Activated CD4-positive, alpha-beta T cell treated with anti-CD3 and anti-CD28 coated beads, Interleukin-2, amount 10 ng/mL, durations not matched to agents 7 days and 5 days (primary cell): Measurements from ENCODE around the gene C11orf86. TPM values are rescaled to one million over a fixed set of nuclear protein-coding genes. Genes with fewer than 3 reads are reported as not detected.

Experiments
- CTCF ChIA-PET: fragments of 350-600 bp; sonication (Branson Sonifier 250); formaldehyde crosslinking; loops from one replicate; lab custom pipeline; 2021; ENCODE audit warnings: antibody characterized with exemption; lab: Charles Lee
- POLR2A ChIA-PET: fragments of 350-600 bp; sonication (Branson Sonifier 250); formaldehyde crosslinking; loops from one replicate; lab custom pipeline; 2021; ENCODE audit warnings: antibody characterized with exemption; lab: Charles Lee
- DNase-seq: peaks from one replicate; pipeline ENCODE4 v3.0.0-alpha.2; 2020
- H3K27ac Mint-ChIP-seq: one replicate; pipeline ENCODE4 v1.8.0; 2021; ENCODE audit warnings: mild to moderate bottlenecking, moderate library complexity, mixed read lengths
- H3K27me3 Mint-ChIP-seq: one replicate; pipeline ENCODE4 v1.8.0; 2021; ENCODE audit warnings: mixed read lengths
- H3K36me3 Mint-ChIP-seq: one replicate; pipeline ENCODE4 v1.8.0; 2021; ENCODE audit warnings: low read depth, mixed read lengths
- H3K4me1 Mint-ChIP-seq: one replicate; pipeline ENCODE4 v1.8.0; 2021; ENCODE audit warnings: mixed read lengths
- H3K4me3 Mint-ChIP-seq: one replicate; pipeline ENCODE4 v1.8.0; 2021; ENCODE audit warnings: mild to moderate bottlenecking, moderate library complexity, mixed read lengths
- H3K9me3 Mint-ChIP-seq: one replicate; pipeline ENCODE4 v1.8.0; 2021; ENCODE audit warnings: mixed read lengths
- total RNA-seq, 2 experiments: library from RNA; stranded (reverse); gene quantifications; one replicate each; pipeline ENCODE4 v1.2.3, GENCODE V29; 2021

C11orf86 gene, protein sequence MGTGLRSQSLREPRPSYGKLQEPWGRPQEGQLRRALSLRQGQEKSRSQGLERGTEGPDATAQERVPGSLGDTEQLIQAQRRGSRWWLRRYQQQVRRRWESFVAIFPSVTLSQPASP
- not detected for total RNA-seq

DNA sequence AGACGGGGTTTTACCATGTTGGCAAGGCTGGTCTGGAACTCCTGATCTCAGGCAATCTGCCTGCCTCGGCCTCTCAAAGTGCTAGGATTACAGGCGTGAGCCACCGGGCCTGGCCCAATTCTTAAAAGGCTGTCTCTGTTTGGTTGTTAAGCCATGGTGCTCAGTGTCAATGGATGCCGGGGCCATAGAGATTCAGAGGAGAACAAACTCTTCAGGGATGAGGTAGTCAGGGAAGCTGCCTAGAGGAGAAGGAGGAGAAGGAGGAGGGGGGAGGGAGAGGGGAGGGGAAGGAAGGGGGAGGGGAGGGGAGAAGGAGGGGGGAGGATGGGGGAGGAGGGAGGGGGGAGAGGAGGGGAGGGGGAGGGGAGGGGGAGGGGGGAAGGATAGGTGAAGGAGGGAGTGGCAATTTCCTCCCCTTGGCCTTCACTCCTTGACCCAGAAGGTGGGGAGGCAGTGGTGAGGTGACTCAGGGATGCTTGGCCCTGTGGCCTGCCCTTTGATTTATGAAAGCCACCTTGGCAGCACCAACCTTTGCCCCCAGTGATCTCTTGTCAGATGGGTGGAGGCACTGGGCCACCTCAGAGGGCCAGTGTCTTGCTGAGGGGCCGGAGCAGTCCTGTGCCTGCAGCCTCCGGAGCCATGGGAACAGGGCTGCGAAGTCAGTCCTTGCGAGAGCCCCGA lies at the start of gene C11orf86:
Gene C11orf86, plus strand, starts transcription at position 581 of the 681 bp plus-strand sequence. Its CDS starts 59 bp downstream, at position 640.
- Mint-ChIP-seq H3K4me1 (peaks cover 7% of the 10 kb centered on the region), H3K9me3 (peaks cover 2% of the 10 kb centered on the region), H3K27me3 (no peaks in the 10 kb centered on the region), H3K27ac (no peak within 1 kb of the TSS), H3K4me3 (no peak within 1 kb of the TSS), H3K36me3 (peaks cover 2% of the 10 kb centered on the region)
- CTCF ChIA-PET: interaction anchor here (1.5 kb wide), 1 partner anchor 279 kb away, joined by 3 read pairs; no protein-coding TSS in a partner anchor
- POLR2A ChIA-PET: interaction anchor here (0.7 kb wide), 1 partner anchor 72 kb away, joined by 3 read pairs; no protein-coding TSS in a partner anchor
- no peak for DNase-seq

DNA sequence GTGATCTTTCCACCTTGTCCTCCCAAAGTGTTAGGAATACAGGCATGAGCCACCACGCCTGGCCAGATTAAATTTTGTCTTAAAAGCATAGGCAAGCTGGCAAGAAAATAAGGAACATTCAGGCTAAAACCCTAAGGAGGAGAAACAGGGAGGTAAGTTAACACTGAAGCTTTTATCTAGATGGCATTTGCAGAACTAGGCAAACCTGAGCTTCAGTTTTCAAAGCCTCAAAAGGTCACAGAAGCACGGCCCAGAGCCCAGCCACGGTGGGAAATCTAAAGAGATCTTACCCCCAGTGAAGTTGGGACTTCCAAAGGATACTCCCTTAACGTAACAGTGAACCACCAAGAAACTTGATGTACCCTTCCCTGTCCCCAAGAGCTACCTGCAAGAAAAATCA lies 45.4 kb upstream of the C11orf86 start:
- Mint-ChIP-seq H3K27ac (no peak overlapping the region), H3K9me3 (peaks cover 2% of the 10 kb centered on the region), H3K4me1 (no peaks in the 10 kb centered on the region), H3K4me3 (no peak overlapping the region), H3K36me3 (no peaks in the 10 kb centered on the region), H3K27me3 (no peaks in the 10 kb centered on the region)
- DNase-seq: no peak
- ChIA-PET POLR2A (no interaction called here), CTCF (interaction anchor here (0.6 kb wide), 1 partner anchor 9 kb away, joined by 3 read pairs; no protein-coding TSS in a partner anchor)

DNA sequence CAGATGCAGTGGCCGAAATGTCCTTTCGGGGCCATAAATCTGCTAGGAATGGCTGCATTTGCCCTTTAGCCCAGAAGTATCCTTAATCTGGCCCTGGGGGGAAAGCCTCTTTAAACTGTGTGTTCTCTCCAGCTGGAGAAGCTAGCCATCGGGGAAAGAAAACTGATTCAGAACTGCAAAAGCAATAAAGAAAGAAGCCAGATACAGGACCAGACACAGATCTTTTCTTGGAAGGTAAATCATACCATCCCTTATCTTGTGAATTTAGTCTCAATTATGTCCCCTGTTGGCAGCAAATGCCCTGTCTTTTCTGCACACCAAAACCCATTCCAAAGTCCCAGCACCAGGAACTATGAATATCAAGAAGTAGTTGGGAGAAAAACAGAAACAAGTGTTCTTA lies 42.6 kb upstream of the C11orf86 start:
- no peak for DNase-seq
- Mint-ChIP-seq H3K4me1 (no peaks in the 10 kb centered on the region), H3K9me3 (no peaks in the 10 kb centered on the region), H3K27ac (no peak overlapping the region), H3K27me3 (no peaks in the 10 kb centered on the region), H3K36me3 (no peaks in the 10 kb centered on the region), H3K4me3 (no peak overlapping the region)
- POLR2A ChIA-PET: no interaction called here
- CTCF ChIA-PET: no interaction called here

DNA sequence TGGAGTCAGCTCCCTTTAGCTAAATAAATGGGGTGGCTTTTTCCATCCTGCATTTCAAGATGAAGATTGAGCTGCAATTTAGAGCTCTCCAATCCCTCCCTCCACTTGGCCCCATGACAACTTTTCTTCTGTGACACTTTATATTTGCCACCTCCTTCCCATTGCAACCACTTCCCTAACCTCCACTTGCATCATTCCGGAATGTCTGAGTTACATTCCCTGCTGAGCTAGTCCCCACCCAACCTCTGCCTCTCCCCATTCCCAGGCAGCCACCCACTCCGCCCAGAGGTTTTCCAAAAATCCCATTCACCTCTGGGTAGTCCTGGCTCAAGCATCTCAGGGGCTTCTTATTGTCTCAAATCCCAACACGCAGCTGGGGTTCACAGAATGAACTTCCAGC lies 41.6 kb upstream of the C11orf86 start:
- H3K27me3 Mint-ChIP-seq: no peaks in the 10 kb centered on the region

DNA sequence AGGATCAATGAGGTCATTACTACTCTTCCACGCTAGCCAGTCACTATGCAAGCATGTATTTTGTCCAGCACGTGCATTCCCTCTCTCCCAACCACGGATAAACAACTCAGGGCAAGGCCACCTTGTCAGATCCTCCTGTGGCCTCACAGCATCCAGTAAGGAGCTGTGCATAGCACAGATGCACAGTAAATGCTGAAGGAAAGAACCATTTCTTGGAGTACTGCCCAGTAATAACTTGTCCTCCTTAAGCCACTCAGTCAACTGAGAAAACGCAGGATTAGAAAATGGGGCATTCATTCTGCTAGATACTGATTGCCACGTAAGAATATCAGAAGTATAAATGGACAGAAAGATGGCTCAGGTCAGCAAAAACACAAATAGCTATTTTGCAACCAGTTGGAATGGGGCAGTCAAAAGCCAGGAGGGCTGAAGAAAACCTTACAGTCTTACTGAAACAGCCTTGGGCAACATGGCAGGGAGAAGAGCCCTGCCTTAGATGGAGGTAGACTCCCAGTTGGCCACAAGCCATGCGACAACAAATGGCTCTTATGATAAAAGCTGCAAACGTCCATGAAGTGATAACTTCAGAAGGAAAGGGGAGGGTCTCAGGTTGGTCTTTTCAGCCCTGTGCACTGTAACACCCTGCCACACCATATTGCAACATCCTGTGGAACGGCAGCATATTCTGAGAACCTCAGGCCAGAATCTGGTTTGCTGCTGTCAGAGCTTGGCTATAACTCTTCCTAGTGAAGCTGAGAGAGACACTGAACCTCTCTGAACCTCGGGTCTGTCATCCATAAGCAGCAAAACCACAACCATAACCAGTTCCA lies 39.9 kb upstream of the C11orf86 start:
- H3K9me3 Mint-ChIP-seq: no peaks in the 10 kb centered on the region
- H3K36me3 Mint-ChIP-seq: no peaks in the 10 kb centered on the region
- H3K4me3 Mint-ChIP-seq: no peak overlapping the region
- ChIA-PET CTCF (interaction anchor here (0.6 to 1.5 kb wide), 3 partner anchors 15 to 54 kb away, joined by 3 to 6 read pairs (median 4); no protein-coding TSS in a partner anchor), POLR2A (no interaction called here)
- H3K27ac Mint-ChIP-seq: no peak overlapping the region
- DNase-seq: no peak
- H3K27me3 Mint-ChIP-seq: no peaks in the 10 kb centered on the region
- H3K4me1 Mint-ChIP-seq: no peaks in the 10 kb centered on the region

More for the DNA sequence above, 41.6 kb upstream of the C11orf86 start:
- Mint-ChIP-seq H3K27ac (no peak overlapping the region), H3K9me3 (no peaks in the 10 kb centered on the region), H3K4me3 (no peak overlapping the region), H3K36me3 (no peaks in the 10 kb centered on the region), H3K4me1 (no peaks in the 10 kb centered on the region)
- ChIA-PET CTCF (interaction anchor here (1.4 kb wide), 1 partner anchor 10 kb away, joined by 3 read pairs; no protein-coding TSS in a partner anchor), POLR2A (no interaction called here)
- DNase-seq: no peak

DNA sequence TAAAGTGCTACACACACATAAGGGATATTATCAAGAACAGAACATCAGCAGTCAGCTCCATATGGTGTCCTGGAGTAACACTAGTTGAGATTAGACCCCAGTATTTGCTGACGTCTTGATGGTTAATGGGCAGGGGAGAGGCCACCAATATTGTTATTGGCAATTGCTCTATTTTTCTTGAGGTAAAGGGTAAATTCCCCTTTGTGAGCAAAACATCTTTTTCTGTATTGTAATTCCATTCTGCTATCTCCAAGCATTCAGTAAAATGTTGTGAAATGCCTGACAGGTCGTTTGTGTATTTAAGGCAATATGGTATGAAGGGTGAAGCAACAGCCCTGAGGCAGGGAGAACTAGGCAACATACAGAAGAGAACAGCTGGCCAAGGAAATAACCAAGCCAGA lies 38.8 kb upstream of the C11orf86 start:
- CTCF ChIA-PET: interaction anchor here (0.6 to 1.5 kb wide), 2 partner anchors 56 to 74 kb away, joined by 4 read pairs; no protein-coding TSS in a partner anchor
- Mint-ChIP-seq H3K27me3 (no peaks in the 10 kb centered on the region), H3K9me3 (no peaks in the 10 kb centered on the region), H3K4me1 (no peaks in the 10 kb centered on the region), H3K27ac (no peak overlapping the region), H3K4me3 (no peak overlapping the region), H3K36me3 (no peaks in the 10 kb centered on the region)
- no peak for DNase-seq
- POLR2A ChIA-PET: no interaction called here

DNA sequence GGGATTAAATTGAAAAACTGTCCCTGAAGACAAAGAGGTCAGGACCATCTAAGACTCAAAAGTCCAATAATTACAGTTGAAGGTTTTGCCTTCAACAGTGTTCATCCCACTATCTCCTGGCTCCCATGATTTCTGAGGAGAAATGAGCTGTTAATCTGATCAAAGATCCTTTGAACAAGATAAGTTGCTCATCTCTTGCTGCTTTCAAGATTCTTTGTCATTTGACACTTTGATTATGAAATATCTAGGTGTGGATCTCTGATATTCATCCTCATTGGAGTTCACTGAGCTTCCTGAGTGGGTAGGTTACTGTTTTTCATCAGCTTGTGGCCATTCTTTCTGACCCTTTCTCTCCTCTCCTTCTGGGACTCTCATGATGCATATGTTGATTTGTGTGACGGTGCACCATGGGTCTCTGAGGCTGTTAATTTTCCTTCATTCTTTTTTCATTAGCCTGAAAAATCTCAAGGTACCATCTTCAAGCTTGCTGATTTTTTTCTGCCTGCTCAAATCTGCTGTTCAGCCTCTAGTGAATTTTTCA lies 37.8 kb upstream of the C11orf86 start:
- no peak overlapping the region for H3K4me3 Mint-ChIP-seq
- no peaks in the 10 kb centered on the region for H3K4me1 Mint-ChIP-seq
- H3K9me3 Mint-ChIP-seq: no peaks in the 10 kb centered on the region
- no peak overlapping the region for H3K27ac Mint-ChIP-seq
- ChIA-PET CTCF (no interaction called here), POLR2A (no interaction called here)
- no peak for DNase-seq
- no peaks in the 10 kb centered on the region for H3K27me3 Mint-ChIP-seq
- no peaks in the 10 kb centered on the region for H3K36me3 Mint-ChIP-seq

DNA sequence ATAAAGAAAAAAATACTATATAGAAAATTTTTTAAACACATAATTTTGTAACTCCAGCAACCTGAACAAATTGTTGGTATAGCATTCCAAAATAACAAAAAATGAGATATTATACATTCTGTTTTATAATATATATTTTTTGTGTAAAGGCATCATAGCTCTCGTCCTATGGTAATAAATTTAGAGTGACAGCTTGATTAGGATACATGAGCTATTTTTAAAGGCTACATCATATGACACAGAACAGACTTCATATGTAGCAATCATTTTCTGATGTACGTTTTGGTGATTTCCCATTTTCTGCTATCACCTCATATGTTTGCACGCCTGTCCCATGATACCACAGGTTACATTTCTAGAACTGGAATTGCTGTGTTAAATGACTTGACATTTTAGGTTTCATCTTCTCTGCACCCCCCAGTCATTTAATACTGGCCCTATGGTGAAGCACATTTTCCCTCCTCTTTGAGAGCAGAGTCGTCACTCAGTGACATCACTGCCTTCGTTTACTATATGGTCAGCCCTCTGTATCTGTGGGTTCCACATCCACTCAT lies 36.4 kb upstream of the C11orf86 start:
- H3K36me3 Mint-ChIP-seq: peaks cover 2% of the 10 kb centered on the region
- no peak overlapping the region for H3K4me3 Mint-ChIP-seq
- no peak overlapping the region for H3K27ac Mint-ChIP-seq
- CTCF ChIA-PET: no interaction called here
- no peak for DNase-seq
- POLR2A ChIA-PET: no interaction called here
- H3K9me3 Mint-ChIP-seq: no peaks in the 10 kb centered on the region
- no peaks in the 10 kb centered on the region for H3K27me3 Mint-ChIP-seq
- H3K4me1 Mint-ChIP-seq: no peaks in the 10 kb centered on the region

DNA sequence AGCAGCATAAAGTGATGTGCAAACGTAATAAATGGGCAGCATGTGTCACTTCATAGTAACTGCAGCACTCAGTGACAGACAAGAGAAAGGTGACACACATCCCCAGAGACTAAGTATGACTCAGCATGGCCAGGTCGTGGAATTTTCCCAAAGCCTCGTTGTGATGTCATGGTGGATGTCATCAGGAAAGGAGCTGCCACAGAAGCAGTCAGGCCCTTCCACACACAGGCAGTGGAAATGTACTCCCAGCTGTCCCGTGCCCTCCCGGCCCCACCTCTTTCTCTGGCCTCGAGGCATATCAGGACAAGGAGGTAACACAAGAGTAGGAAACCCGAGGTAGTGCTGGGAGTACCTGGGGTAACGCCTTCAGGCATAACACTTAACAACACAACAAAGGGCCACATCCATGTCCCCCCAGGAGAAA lies 25.0 kb upstream of the C11orf86 start:
- POLR2A ChIA-PET: no interaction called here
- no peaks in the 10 kb centered on the region for H3K36me3 Mint-ChIP-seq

DNA sequence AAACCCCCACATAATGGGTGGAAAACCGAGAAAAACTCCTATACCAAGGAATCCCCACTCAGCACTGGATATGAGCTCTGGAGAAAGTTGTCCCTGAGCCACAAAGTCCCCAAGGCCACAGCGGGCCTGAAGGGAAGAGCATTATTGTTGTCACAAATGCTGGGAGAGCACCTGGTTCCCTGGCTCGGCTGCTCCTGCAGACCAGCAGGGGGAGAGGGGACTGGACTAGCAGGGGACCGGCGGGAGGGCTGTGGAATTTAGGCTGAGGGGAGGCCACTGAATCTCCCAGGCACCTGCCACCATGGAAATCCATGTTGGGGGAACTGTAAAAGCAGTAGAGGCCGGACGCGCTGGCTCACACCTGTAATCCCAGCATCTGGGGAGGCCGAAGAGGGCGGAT lies 24.0 kb upstream of the C11orf86 start:
- H3K4me1 Mint-ChIP-seq: no peaks in the 10 kb centered on the region
- ChIA-PET POLR2A (interaction anchor here (0.6 kb wide), 1 partner anchor 239 kb away, joined by 3 read pairs; no protein-coding TSS in a partner anchor), CTCF (interaction anchor here (0.7 to 1.1 kb wide), 2 partner anchors 12 to 21 kb away, joined by 3 to 8 read pairs; no protein-coding TSS in a partner anchor)
- no peak for DNase-seq
- H3K27ac Mint-ChIP-seq: no peak overlapping the region
- no peaks in the 10 kb centered on the region for H3K36me3 Mint-ChIP-seq
- H3K4me3 Mint-ChIP-seq: no peak overlapping the region
- no peaks in the 10 kb centered on the region for H3K9me3 Mint-ChIP-seq
- no peaks in the 10 kb centered on the region for H3K27me3 Mint-ChIP-seq

More for the DNA sequence above, 25.0 kb upstream of the C11orf86 start:
- H3K4me1 Mint-ChIP-seq: no peaks in the 10 kb centered on the region
- no peaks in the 10 kb centered on the region for H3K9me3 Mint-ChIP-seq
- no peak overlapping the region for H3K4me3 Mint-ChIP-seq
- H3K27ac Mint-ChIP-seq: no peak overlapping the region
- CTCF ChIA-PET: interaction anchor here (1.1 to 1.4 kb wide), 2 partner anchors 13 to 15 kb away, joined by 6 to 8 read pairs; no protein-coding TSS in a partner anchor
- no peaks in the 10 kb centered on the region for H3K27me3 Mint-ChIP-seq
- no peak for DNase-seq

DNA sequence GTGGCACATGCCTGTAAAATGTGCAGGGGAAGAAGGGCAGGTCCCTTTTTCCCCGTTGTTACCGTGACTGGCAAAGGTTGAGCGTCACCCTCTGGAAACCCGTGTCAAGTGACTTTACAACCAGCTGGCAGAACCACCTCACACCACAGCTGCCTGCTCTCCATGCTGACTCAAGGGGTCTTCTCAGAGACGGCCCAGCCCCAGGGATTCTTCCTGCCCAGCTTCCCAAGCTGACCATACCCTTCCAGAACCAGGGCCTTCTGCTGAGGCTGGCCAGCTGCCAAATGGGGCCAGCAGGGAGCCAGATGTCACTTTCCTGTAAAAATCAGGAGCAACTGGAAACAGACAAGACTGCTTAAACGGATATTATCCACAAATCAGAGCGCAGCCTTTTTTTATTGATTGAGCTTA lies 23.2 kb upstream of the C11orf86 start:
- H3K27ac Mint-ChIP-seq: no peak overlapping the region

More for the DNA sequence above, 23.2 kb upstream of the C11orf86 start:
- CTCF ChIA-PET: interaction anchor here (0.7 kb wide), 2 partner anchors 11 to 20 kb away, joined by 3 read pairs; no protein-coding TSS in a partner anchor
- Mint-ChIP-seq H3K9me3 (no peaks in the 10 kb centered on the region), H3K27me3 (no peaks in the 10 kb centered on the region), H3K4me3 (no peak overlapping the region), H3K4me1 (peaks cover 4% of the 10 kb centered on the region), H3K36me3 (no peaks in the 10 kb centered on the region)
- POLR2A ChIA-PET: no interaction called here
- DNase-seq: no peak
